Measurements from ENCODE around the gene GLI2. TPM values are rescaled to one million over a fixed set of nuclear protein-coding genes. Genes with fewer than 3 reads are reported as not detected.

GLI2 gene
- total and polyA plus RNA-seq, 2 of the 13 experiments (the other 11 are each of a cell fraction or from before 2014, with no cell fraction given): not detected

GRCh38 chr2:120716641-120717585 lies 18.8 kb upstream of the GLI2 start:
- no peaks in the 10 kb centered on the region for H4K20me1 ChIP-seq (ENCODE audit: insufficient read depth, low read length)
- no peak overlapping the region for H3K4me2 ChIP-seq (ENCODE audit: low read depth, low read length)
- 4% methylated on average over 12 of the region's 15 CpGs for WGBS (ENCODE audit: low lambda C conversion rate)
- ChIA-PET POLR2A (no interaction called here), CTCF (ENCODE audit: low intra/inter-chr PET ratio, low total read pairs) (no interaction called here)
- ATAC-seq (peak; percentile 28; the same call in 2 of the 3 replicates), DNase-seq (ENCODE audit: low spot score) (no peak), FAIRE-seq (no peak)
- H3K9ac ChIP-seq (ENCODE audit: insufficient read depth, low read depth, low read length): no peak overlapping the region
- BruUV-seq (replicated peaks): no TSS peak
- no peaks in the 10 kb centered on the region for H3K36me3 ChIP-seq (replicated peaks in 1 of 2; ENCODE audit: control insufficient read depth in 1 of 2, insufficient read depth in 2 of 2, low read length in 2 of 2)
- intact Hi-C loops (cut with micrococcal nuclease; ENCODE audit: unreplicated experiment) (no loop called here), in situ Hi-C loops (cut with HindIII; ENCODE audit: extremely low pct_ligation_motif_present, low pct_unique_long_range_greater_than_20kb) (no loop called here)
- no peaks in the 10 kb centered on the region for H3K4me1 ChIP-seq (ENCODE audit: insufficient read depth, low read length)
- no peak overlapping the region for H3K4me3 ChIP-seq (replicated peaks in 1 of 3; ENCODE audit: insufficient read depth in 1 of 3, low read depth in 2 of 3, low read length in 3 of 3)
- H3K79me2 ChIP-seq (ENCODE audit: insufficient read depth, low read length): no peaks in the 10 kb centered on the region
- TF ChIP-seq MTF1 (CRISPR knock-in tag; IDR thresholded peaks at IDR 0.05) (no peak), FOXA3 (CRISPR knock-in tag; IDR thresholded peaks at IDR 0.05) (no peak), SP1 (IDR thresholded peaks at IDR 0.05) (no peak), SP1 (CRISPR knock-in tag; IDR thresholded peaks at IDR 0.05) (no peak), KDM5B (CRISPR knock-in tag; IDR thresholded peaks at IDR 0.05; ENCODE audit: borderline replicate concordance) (no peak), SNRNP70 (IDR thresholded peaks at IDR 0.05; ENCODE audit: low read depth, low read length) (no peak), NFATC3 (CRISPR knock-in tag; IDR thresholded peaks at IDR 0.05) (no peak)
- TF ChIP-seq, protein P1, sequence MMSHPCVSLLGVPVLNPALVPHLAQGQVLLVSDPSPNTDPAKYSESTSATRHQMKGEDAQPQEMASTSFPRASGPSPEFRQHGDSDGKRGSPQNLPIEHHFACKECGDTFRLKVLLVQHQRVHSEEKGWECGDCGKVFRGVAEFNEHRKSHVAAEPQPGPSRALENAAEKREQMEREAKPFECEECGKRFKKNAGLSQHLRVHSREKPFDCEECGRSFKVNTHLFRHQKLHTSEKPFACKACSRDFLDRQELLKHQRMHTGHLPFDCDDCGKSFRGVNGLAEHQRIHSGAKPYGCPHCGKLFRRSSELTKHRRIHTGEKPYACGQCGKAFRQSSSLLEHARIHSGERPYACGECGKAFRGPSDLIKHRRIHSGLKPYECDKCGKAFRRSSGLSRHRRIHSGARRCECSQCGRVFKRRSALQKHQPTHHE (CRISPR knock-in tag; IDR thresholded peaks at IDR 0.05; ENCODE audit: borderline replicate concordance): no peak
- H3K27me3 ChIP-seq (ENCODE audit: control insufficient read depth in 1 of 2, insufficient read depth in 2 of 2, low read length in 2 of 2): peaks cover 10 to 80% of the 10 kb centered on the region in 2 experiments; a peak in 4 of 5 replicates
- no peak overlapping the region for H3K27ac ChIP-seq (ENCODE audit: extremely low read length, insufficient read depth, low read length)
- H3K9me3 ChIP-seq (ENCODE audit: low read length): no peaks in the 10 kb centered on the region
- H2AFZ ChIP-seq (ENCODE audit: low read length): no peak overlapping the region
